Measurements from ENCODE around the gene RGS21.

The RGS21 gene

DNA sequence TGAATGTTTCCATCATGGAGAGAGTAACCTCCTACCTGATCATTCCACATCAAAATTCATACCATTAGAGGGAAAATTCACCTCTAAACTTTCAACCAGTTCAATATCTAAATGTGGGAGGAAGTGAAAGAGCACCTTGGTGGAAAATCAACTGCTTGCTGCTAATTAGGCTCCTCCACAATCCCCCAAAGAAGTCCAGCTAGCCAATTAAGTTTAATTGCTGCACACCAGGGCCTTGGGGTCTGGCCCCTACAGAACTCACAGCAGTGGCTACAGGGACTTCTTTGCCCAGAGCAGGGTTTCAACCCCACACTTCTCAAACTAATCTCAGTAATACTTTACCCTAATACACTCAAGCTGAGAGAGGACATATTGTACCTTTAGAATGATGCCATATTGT, 62.1 kb downstream of the RGS21 start:
- no peak for DNase-seq (ENCODE audit: low spot score)

DNA sequence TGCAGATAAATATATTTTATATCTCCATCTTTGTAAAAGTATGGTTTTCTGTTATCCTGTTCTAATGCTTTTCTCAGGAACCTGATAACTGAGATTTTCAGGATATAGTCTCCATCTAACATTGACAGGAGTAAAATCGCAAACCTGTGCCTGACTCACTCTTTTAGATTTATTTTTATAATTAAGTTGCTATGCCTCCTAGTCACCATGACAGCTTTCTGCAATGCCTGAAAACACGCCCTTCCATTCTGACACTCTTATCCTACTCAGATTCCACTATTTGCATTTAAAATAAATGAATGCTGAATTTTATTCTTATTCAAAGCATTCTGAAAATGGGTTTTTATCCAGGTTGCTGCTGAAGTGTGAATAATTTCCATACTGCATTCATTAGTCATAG, 62.8 kb downstream of the RGS21 start:
- no peak for DNase-seq (ENCODE audit: low spot score)

- DNase-seq (ENCODE audit: low spot score): no peak
These were observed 66.0 kb downstream of the RGS21 start for GRCh38 chr1:192382758-192383157.

DNA sequence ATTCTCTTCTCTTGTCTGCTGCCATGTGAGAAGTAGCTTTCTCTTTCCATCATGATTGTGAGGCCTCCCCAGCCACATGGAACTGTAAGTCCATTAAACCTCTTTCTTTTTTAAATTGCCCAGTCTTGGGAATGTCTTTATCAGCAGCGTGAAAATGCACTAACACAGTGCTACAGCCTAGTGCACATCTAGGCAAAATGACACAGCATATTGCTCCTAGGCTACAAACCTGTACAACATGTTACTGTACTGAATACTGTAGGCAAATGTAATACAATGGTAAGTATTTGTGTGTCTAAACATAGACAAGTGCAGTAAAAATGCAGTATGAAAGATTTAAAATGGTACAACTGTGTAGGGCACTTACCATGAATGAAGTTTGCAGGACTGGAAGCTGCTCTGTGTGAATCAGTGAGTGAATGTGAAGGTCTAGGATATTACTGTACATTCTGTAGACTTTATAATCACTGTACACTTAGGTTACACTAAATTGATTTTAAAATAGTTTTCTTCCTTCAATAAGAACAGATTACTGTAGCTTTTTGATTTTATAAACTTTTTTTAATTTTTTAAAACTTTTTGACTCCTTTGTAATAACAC, 69.4 kb downstream of the RGS21 start:
- DNase-seq (ENCODE audit: low spot score): no peak

- DNase-seq (ENCODE audit: low spot score): no peak
These were observed 78.4 kb downstream of the RGS21 start for GRCh38 chr1:192395211-192395610.

DNA sequence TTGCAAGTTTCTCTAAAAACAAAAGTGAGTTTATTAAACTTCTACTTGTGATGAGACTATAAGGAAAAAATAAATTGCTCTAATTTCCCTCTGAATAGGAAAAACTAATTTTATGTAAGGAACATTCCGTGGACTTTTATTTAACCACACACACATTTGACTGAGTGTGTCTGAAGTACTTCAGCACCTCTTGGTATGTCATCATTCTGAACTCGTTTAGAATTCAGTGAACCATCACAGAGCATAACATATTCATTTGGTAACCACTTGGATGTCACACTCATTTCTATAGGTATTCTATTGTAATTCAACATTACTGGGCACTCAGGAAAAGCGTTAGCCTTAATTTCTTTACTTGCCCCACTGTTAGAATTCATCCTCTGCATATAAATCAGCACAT, 79.1 kb downstream of the RGS21 start:
- no peak for DNase-seq (ENCODE audit: low spot score)

GRCh38 chr1:192399161-192399560, 82.4 kb downstream of the RGS21 start:
- no peak for DNase-seq (ENCODE audit: low spot score)

DNA sequence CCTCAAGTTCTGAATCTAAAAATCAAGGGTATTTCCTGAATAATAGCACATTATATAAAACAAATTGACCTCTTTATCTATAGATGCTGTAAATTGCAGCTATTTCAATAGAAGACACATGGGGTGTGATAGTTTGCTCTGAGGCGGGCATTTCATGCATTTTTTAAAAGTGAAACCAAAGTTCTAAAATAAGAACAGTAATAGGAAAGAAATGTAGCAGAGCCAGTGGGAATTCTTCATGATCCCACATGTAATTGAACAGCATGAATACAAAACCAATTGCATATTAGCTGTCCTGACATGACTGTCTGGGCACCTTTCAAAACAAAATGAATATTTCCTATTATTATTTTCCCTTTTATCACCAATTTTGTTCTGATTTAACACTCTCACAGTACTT, 85.0 kb downstream of the RGS21 start:
- DNase-seq (ENCODE audit: low spot score): no peak

- DNase-seq (ENCODE audit: low spot score): no peak
These were observed 85.8 kb downstream of the RGS21 start for GRCh38 chr1:192402571-192402970.

DNA sequence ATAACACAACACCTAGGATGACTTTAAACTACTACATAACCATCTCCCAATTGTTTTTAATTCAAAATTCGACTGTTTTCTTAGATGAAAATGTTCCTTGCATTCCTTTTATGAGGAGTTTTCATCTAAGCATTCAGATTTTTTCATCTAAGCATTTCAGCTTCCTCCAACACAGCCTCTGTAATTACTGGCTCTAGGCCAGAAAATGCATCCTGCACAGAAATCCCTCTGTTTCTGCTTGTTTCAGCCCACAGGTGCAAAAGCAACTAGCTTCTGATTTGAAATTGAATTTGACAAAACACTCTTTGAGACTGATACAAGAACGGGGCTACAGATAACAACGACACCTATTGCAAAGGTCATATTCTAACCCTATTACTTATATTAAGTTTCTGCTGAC, 90.4 kb downstream of the RGS21 start:
- DNase-seq (ENCODE audit: low spot score): no peak
